ENCODE results near the gene PPP2R3B.
"Not testable (repeated sequence)": the region's sequence is repeated elsewhere in the genome, so short reads cannot be mapped to it uniquely, and the experiment has no call there.

Gene PPP2R3B

GRCh38 chrX:351736-352135 is 35.0 kb downstream of the PPP2R3B start:
- DNase-seq = no peak

DNA sequence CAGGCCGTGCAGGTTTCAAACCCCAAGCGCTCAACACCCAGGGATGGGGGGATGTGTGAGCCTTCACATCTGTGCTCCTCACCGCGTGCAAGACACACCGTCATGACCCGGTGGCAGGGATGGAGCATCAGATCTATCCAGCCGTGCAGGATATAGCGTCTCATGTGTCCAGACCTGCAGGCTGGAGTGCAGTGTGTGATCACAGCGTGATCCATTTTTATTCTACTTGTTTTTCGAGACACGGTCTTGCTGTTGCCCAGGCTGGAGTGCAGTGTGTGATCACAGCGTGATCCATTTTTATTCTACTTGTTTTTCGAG is 35.4 kb downstream of the PPP2R3B start:
- not testable (repeated sequence) for DNase-seq

DNA sequence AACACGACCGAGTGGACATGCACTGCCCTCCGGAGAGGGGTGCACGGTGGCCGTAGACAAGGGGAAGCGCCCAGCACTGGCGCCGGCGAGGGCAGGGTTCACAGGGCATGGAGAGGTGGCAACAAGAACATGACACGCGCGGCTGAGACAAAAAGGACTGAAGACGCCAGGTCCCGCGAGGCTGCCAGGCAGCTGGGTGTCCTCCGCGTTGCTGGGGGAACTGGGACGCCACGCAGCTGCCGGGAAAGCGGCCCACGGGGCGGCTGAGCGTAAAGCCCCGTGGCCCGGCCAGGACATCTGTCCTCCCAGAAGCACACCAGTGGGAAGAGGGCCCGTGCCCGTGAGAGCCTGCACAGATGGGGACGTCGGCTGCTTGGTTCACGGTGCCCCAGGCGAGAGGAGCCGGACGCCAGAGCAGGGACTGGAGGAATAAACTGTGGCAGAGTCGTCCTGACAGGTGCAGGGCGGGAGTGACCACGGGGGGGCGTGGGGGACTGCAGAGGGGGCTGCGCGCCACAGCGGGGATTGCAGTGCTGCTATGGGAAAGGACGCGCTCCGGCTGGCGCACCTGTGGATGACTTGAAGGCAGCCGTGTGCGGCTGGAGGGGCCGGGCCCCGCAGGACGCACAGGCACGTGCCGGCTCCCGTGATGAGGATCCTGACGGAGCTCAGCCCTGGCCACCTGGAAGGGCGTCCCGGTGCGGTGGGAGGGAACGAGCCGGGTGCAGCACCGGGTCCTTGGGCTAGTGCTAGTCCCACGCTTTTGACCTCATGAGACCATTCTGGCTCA is 36.0 kb downstream of the PPP2R3B start:
- no peak for DNase-seq

DNA sequence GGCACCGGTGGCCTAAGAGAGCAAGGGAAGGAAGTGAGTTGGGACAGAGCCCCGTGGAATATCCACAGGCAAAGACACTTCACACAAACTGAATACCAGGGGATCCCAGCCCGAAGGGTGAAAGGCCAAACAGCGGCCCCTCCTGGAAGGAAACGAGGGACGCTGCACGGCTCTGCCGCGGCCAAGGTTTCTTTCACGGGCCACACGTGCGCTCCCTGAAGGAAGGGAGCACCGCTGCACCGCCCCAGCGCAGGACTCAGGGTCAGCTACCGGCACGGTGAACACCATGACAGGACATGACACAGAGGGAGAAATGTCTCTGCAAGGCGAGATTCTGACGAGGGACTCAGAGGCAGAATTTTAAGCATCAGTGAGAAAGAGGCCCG is 36.6 kb downstream of the PPP2R3B start:
- DNase-seq = no peak

GRCh38 chrX:349702-350101 is 37.0 kb downstream of the PPP2R3B start:
- DNase-seq = no peak

DNA sequence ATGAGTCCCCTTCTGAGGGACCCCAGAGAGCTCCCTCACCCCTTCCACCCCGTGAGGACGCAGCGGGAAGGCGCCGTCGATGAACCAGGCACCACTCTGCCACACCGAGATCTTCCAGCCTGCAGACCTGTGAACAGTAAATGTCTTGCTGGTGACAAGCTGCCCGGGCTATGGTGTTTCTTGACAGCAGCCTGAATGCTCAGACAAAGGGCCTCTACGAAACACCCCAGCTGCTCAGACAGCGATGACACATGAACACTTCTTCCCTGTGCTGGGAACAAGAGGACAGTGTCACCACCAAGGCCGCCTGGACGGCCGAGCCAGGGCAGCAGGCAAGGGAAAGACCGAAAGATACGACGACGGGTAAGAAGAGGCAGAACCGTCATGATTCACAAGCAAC is 37.5 kb downstream of the PPP2R3B start:
- DNase-seq = no peak

DNA sequence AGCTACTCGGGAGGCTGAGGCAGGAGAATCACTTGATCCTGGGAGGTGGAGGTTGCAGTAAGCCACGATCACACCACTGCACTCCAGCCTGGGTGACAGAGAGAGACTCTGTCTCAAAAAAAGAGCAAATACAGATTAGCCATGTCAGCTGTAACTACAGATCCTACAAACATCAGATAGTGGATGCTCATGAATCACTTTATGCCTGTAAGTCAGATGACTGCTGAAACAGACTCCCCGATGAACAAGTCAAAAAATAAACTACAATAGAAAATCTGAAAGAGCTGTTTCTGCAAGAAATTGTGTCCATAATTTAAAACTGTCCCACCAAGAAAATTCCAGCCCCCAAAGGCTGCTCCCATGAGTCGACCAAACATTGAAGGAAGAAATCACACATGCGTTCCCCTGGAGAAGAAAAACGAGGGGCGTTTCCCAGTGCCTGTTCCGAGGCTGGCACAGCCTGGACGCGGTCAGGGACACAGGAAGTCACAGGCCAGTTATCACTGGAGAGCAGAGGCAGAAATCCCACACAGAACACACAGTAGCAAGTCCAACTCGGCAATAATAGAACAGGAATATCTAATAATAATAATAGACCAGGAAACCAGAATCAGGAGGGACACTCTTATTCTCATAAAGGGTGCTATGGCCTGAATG is 38.1 kb downstream of the PPP2R3B start:
- no peak for DNase-seq

- no peak for DNase-seq
These were observed 39.2 kb downstream of the PPP2R3B start for GRCh38 chrX:347351-348117.

DNA sequence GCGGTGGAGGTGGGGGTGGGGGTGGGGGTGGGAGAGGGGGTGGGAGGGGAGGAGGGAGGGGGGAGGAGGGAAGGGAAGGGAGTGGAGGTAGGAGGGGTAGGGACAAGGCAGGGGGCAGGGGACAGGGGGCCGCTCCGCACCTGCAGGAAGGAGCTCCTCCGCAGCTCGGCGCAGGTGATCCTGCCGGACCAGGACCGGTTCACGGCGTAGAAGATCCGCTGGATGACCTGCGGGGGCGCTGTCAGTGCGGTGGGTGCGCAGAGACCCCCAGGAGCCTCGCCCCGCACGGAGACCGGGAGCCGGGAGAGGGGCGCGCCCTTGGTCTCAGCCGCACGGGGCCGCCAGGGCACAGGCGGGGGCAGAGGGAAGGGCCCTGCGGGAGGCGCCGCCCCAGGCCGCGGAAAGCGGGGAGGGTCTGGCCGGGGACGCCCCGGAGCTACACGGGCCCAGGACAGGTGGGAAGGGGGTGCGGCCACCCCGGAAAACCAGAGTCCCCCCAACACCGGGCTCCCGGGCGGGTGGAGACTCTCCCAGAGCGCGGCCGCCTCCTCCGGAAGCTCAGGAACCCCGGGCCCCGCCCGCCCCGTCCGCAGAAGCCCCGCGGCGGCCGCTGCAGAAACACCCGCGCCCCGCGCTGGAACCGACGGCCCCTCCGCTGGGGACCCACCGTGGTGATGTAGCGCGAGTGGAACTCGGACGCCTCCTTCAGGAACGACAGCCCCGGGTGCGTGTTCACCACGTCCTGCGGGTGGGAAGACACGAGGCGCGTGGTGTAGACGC is 40.5 kb downstream of the PPP2R3B start:
- no peak for DNase-seq

DNA sequence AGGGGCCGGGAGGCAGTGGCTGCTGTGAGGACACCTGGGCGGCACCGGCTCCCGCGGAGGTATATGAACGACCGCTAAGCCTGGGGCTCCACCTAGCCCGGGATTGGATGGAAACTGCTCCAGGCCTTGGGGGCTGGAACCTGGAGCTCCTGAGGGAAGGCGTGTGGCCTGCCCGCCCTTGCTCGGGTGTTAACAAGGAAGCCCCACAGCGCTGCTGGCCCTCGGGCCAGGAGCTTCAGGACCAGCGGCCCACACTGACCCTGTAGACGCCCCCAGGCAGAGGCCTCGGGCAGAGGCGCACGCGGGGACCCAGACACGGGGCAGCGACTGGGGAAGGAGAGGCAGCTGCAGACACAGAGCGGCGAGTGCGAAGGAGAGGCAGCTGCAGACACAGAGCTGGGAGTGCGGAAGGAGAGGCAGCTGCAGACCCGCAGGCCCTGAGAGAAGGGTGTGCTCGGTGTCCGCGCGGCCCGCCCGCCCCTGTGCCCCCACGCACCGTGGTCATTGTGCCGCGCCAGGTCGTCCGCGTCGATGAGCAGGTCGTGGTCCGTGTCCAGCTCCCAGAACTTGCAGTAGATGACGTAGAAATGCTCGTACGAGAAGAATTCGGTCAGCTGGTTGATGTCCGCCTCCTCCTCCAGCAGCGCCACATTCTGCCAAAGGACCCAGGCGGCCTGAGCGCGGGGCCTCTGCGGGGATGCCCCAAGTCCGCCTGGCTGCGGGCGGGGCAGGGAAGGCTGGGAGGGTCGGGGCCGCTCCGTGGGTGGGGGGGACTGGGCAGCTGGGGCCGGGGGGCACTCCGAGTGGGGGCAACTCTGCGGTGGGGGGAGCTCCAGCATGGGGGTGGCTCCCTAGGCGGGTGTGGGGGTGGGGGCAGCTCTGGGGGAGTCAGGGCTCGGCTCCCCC is 41.4 kb downstream of the PPP2R3B start:
- no peak for DNase-seq

DNA sequence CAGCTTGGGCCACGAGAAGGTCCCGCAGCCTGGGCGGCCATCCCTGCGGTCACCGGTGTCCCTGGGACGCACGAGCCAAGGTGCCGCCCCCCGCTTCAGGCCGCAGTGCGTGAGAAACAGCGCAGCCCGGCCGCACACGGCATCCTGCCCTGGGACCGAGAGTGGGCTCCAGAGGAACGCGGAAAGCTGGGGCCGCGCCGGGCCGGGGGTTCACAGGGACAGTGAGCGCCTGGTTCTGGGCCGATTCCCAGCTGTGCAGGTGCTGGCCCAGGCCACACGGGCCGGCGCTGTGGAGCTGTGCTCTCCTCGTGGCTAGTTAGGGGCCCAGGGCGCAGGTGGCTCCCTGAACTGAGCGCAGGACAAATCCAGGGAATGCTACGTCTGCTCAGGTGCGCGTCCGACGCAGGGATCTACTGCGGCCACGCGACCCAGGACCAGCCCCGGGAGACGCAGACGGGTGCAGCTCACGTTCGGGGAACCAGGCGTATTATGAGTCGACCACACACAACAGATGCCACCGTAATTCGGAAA is 42.3 kb downstream of the PPP2R3B start:
- no peak for DNase-seq

- DNase-seq = no peak
These were observed 45.1 kb downstream of the PPP2R3B start for GRCh38 chrX:341541-342101.

- no peak for DNase-seq
These were observed 45.9 kb downstream of the PPP2R3B start for GRCh38 chrX:340641-341423.

GRCh38 chrX:340121-340520 is 46.6 kb downstream of the PPP2R3B start:
- no peak for DNase-seq

DNA sequence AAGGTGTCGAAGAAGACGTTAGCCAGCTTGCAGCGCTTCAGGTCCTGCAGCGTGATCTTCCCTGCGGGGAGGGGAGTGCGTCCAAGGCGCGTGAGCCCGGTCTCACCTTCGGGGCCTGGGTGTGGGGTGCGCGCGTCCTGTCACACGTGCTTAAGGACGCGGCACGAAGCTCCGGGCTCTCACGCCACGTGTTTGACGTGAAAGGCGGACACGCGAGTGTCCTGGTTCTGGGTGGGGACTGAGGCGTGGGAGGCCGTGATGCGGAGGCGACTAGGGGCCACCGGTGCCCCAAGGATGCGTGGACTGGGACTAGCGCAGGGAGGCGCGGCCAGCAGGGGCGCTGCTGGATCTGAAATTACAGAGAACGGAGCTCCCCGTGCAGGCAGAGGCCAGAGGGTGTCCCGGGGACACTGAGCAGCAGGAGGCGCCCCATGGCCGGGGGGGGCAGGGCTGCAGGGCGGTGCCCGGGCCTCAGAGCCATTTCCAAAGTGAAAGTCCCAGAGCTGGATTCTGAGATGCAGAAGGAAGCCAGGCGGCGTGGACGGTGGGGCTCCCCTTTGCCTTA is 47.8 kb downstream of the PPP2R3B start:
- DNase-seq = no peak

DNA sequence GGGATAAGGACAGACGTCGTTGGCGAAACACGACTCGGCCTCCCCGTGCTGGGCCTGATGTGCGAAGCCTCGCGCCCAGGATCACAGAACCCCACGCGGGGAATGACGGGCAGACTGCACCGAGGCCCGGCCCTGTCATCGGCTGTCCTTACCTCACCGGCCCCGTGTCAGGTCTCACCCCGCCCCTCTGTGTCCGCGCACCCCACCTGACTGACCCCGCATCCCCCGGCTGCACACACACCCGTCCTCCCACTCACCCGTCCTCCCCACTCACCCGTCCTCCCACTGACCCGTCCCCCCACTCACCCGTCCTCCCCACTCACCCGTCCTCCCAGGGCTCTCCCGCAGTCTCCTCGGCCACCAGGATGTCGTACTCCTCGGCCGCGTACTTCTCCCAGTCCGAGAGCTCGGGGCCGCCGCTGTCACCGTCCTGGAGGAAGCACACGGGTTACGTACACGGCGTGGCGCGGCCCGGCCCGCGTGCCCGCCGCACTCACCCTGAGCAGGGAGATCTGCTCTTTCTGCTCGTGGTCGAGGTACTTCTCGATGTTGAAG is 48.3 kb downstream of the PPP2R3B start:
- DNase-seq = no peak

GRCh38 chrX:337331-337831 is 49.3 kb downstream of the PPP2R3B start:
- DNase-seq = no peak

DNA sequence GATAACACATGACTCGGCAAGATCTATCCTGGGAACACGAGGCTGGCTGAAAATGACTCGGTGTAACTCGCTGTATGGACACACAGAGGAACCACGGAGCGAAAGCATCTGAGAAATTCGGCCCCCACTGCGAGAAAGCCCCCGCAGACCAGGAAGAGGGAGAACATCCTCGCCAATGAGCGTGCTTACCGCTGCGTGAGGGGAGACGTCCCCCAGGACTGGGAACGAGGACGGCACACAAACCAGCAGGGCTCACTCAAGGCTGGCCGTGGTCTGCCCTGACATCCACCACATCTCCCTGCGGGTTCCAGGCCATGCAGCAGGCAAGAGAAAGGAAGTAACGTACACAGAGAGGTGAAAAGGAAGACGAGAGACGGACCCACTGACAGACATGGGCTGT is 50.5 kb downstream of the PPP2R3B start:
- DNase-seq = no peak

GRCh38 chrX:335758-336155 is 51.0 kb downstream of the PPP2R3B start:
- DNase-seq = no peak
